ENCODE results near the gene HIPK3. TPM values are rescaled to one million over a fixed set of nuclear protein-coding genes. Genes with fewer than 3 reads are reported as not detected.
A peak's percentile ranks its signal among the peaks of the same experiment; 100 is the strongest.
"Not testable (repeated sequence)": the region's sequence is repeated elsewhere in the genome, so short reads cannot be mapped to it uniquely, and the experiment has no call there.

Gene HIPK3
- polyA plus RNA-seq, 6 donors from 2014 or later: 32.9 to 44.0 (median 36.7) TPM

DNA sequence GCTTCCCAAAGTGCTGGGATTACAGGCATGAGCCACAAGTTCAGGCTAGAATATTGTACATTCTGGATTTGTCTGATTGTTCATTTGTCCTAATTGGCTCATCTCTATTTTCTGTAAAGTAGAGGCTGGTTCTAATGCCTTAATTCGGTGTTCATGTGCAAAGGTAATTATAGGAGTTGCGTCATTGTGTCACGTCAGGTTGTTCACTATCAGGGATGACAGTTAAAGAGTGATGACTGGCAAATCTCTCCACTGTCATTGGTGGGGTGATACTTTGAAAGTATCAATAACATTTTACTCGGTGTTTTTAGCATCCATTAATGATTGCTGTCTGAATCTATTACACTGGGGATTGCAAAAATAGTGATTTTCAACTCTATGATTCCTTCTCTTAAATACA, 103.5 kb downstream of the HIPK3 start:
- H3K4me1 Mint-ChIP-seq: peaks cover 0 to 2% (median 0%) of the 10 kb centered on the region in 3 donors
- no peak overlapping the region for H3K27ac Mint-ChIP-seq
- ATAC-seq (ENCODE audit: low read depth in 2 of 2): no peak
- no peaks in the 10 kb centered on the region for H3K9me3 Mint-ChIP-seq
- no peak for DNase-seq
- no peaks in the 10 kb centered on the region for H3K36me3 Mint-ChIP-seq
- H3K4me3 Mint-ChIP-seq: no peak overlapping the region
- H3K27me3 Mint-ChIP-seq: peaks cover 0 to 9% (median 9%) of the 10 kb centered on the region in 3 donors

DNA sequence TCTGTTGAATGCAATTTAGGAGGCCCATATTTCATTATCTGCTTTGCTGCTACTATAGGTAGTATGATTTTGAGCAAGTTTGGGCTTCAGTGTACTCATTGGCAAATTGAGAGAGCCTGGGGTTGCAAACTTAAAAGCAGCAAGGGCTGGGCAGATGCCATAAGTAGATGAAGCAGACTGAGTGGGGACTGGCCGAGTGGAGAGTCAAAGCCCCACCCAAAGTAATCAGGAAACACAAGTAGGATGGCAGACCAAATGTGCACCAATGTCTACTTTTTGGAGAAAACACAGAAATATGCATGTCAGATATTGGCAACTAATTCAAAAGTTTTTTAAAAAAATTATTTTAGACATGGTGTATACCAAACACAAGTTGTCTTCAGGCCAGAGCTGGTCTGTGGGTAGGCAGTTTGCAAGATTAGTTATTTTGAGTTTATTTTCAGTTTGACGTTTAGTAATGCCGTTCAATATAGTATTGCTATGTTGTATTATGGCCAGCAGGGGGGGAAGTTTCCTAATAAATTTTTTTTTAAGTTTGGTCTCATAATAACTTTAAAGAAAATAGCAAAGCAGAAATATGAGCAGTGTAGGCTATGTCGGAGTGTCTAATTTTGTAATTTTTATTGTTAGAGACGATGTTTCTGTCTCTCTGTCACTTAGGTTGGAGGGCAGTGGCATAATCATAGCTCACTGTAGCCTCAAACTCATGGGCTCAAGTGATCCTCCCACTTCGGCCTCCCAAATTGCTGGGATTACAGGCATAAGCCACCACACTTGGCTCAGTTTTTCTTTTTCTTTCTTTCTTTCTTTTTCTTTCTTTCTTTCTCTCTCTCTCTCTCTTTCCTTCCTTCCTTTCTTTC, 105.1 kb downstream of the HIPK3 start:
- Mint-ChIP-seq H3K9me3 (no peaks in the 10 kb centered on the region), H3K4me1 (peaks cover 0 to 2% (median 0%) of the 10 kb centered on the region in 3 donors), H3K27ac (no peak overlapping the region), H3K4me3 (no peak overlapping the region), H3K36me3 (no peaks in the 10 kb centered on the region), H3K27me3 (peaks cover 0 to 17% (median 11%) of the 10 kb centered on the region in 3 donors)
- ATAC-seq (ENCODE audit: low read depth in 2 of 2): peak; percentile 35 to 60
- peak; percentile 27 for DNase-seq

DNA sequence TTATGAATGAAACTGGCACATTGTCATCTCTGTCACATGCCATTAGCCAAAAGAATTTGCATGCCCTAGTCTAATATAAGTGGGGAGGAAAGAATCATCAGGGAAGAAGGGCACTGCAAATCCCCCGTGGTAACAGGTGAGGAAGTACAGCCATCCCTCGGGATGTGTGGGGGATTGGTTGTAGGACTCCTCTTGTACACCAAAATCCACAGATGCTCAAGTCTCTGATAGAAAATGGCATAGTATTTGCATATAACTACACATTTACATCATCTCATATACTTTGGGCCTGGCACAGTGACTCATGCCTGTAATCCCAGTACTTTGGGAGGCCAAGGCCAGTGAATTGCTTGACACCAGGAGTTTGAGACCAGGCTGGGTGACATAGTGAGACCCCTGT, 109.7 kb downstream of the HIPK3 start:
- H3K27me3 Mint-ChIP-seq: peaks cover 12 to 25% (median 22%) of the 10 kb centered on the region in 3 donors
- no peaks in the 10 kb centered on the region for H3K9me3 Mint-ChIP-seq
- ATAC-seq (ENCODE audit: low read depth in 2 of 2) (no peak), DNase-seq (no peak)
- no peaks in the 10 kb centered on the region for H3K36me3 Mint-ChIP-seq
- no peak overlapping the region for H3K27ac Mint-ChIP-seq
- H3K4me1 Mint-ChIP-seq: peaks cover 0 to 2% (median 0%) of the 10 kb centered on the region in 3 donors
- H3K4me3 Mint-ChIP-seq: no peak overlapping the region

DNA sequence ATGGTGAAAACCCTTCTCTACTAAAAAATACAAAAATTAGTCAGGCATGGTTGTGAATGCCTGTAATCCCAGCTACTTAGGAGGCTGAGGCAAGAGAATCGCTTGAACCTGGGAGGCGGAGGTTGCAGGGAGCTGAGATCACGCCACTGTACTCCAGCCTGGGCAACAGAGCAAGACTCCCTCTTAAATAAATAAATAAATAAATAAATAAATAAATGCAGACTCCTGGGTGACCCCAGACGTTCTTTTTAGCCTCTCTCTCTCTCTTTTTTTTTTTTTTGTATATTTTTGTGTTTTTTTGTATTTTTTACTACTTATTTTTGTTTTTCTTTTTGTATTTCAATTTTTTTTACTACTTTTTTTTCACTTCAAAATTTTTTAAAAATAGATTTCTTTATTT, 111.3 kb downstream of the HIPK3 start:
- not testable (repeated sequence) for H3K36me3 Mint-ChIP-seq; ATAC-seq (ENCODE audit: low read depth in 2 of 2); H3K9me3 Mint-ChIP-seq; H3K4me3 Mint-ChIP-seq; H3K4me1 Mint-ChIP-seq; DNase-seq; H3K27ac Mint-ChIP-seq
- peaks cover 22 to 33% (median 33%) of the 10 kb centered on the region in 3 donors for H3K27me3 Mint-ChIP-seq

- Mint-ChIP-seq H3K27me3 (peaks cover 27 to 37% (median 37%) of the 10 kb centered on the region in 3 donors), H3K27ac (no peak overlapping the region), H3K4me1 (no peaks in the 10 kb centered on the region), H3K36me3 (no peaks in the 10 kb centered on the region), H3K4me3 (no peak overlapping the region), H3K9me3 (no peaks in the 10 kb centered on the region)
- DNase-seq (no peak), ATAC-seq (ENCODE audit: low read depth in 2 of 2) (no peak)
These were observed 111.8 kb downstream of the HIPK3 start for GRCh38 chr11:33368931-33369330.

DNA sequence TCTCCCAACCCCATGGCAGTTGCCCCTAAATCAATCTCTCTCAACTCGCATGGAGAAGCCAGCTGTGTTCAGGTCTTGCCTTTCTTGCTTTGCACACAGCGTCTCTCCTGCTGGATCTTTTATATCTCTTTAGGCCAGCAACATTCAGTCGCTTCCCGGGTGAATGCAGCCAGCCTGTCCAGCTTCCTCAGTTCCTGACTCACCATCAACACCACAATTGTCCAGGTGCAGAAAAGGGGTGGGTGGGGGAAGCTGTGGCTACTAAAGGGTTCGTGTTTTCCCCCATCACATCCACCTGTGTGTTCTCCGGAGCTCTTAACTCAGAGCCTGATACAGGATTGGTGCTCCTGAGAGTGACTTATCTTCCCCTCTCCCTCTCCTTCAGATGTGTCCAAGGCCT, 116.5 kb downstream of the HIPK3 start:
- peaks cover 45 to 64% (median 55%) of the 10 kb centered on the region in 3 donors for H3K27me3 Mint-ChIP-seq

DNA sequence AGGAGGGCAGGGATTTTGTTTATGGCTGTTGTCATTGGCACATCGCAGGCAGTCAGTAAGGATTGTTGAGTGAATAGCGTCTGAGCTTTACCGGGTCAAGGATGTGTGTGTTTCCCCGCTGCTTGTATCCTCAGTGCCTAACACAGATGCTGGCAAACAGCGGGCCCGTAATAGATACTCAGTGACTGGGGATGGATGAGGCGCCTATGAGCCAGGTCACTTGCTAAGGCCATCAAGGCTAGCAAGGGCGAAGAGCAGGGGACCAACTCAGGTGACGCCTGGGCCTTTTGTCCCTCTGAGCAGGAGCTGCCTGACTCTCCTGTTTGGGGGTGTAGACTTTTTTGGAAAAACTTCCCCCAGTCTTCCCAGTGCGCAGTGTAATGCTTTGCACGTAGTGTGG, 118.1 kb downstream of the HIPK3 start:
- ATAC-seq (ENCODE audit: low read depth in 2 of 2) (no peak), DNase-seq (no peak)
- Mint-ChIP-seq H3K4me3 (peak overlapping the region; percentile 23 to 82 (median 70)), H3K9me3 (no peaks in the 10 kb centered on the region), H3K27me3 (peaks cover 45 to 68% (median 47%) of the 10 kb centered on the region in 3 donors), H3K27ac (no peak overlapping the region), H3K4me1 (peaks cover 0 to 16% (median 0%) of the 10 kb centered on the region in 3 donors), H3K36me3 (no peaks in the 10 kb centered on the region)

More for the DNA sequence above, 116.5 kb downstream of the HIPK3 start:
- no peak overlapping the region for H3K27ac Mint-ChIP-seq
- no peaks in the 10 kb centered on the region for H3K9me3 Mint-ChIP-seq
- ATAC-seq (ENCODE audit: low read depth in 2 of 2) (no peak), DNase-seq (no peak)
- no peak overlapping the region for H3K4me3 Mint-ChIP-seq
- peaks cover 0 to 11% (median 0%) of the 10 kb centered on the region in 3 donors for H3K4me1 Mint-ChIP-seq
- H3K36me3 Mint-ChIP-seq: no peaks in the 10 kb centered on the region

- Mint-ChIP-seq H3K27ac (peak within 1 kb of the TSS in 1 of 6 donors; percentile 18), H3K4me1 (peaks cover 0 to 16% (median 0%) of the 10 kb centered on the region in 3 donors), H3K9me3 (no peaks in the 10 kb centered on the region), H3K27me3 (peaks cover 44 to 67% (median 47%) of the 10 kb centered on the region in 3 donors), H3K36me3 (no peaks in the 10 kb centered on the region), H3K4me3 (peak within 1 kb of the TSS; percentile 23 to 82 (median 70))
- ATAC-seq (ENCODE audit: low read depth in 2 of 2): no peak
- no peak for DNase-seq
These were observed 118.6 kb downstream of the HIPK3 start, which contains the start of gene KIAA1549L for GRCh38 chr11:33375688-33376311. KIAA1549L (plus strand) TSS chr11:33376108.

DNA sequence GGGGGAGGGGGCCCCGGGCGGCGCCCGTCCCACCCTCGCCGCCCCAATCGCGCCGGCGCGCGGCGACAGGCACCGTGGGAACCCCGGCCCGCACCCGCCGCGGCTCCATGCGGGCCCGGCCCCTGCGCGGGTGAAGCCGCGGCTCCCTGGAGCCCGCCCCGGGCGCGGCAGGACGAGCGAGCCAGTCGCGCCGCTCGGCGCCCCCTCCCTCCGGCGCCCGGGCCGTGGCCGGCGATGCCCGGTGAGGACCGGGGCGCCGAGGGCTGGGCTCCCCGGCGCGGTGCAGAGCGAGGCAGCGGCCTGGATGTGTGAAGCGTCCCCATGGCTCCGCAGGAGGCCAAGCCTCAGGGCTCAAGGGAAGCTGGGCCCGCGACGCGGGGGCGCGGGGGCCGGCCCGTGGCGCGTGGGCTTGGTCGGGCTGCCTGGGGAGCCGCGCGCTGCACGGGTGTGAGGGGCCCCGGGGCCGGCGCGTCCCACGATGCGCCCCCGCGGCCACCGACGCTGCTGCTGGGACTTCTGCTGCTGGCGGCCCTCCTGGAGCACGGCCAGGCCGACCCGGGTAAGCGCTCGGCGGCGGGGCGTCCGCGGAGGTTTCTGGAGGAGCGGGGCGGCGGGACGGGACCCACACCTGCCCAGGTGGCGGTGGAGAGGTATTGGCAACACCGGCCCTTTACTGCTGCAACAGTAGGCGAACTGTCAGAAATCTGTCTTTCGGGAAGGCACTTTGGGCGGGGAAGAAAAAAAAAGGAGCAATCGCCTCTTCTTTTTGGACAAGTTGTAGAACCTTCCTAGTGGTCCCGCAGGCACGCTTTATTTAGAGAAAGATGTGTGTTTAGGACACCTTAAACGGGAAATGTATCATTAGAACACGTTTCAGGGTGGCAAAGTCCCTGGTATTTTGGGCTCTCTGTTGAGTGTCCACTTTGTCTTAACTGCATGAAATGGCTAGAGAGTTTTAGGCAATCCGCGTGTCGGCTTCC, 119.4 kb downstream of the HIPK3 start:
- peaks cover 42 to 60% (median 44%) of the 10 kb centered on the region in 3 donors for H3K27me3 Mint-ChIP-seq
- no peaks in the 10 kb centered on the region for H3K36me3 Mint-ChIP-seq
- no peak overlapping the region for H3K27ac Mint-ChIP-seq
- peaks cover 0 to 16% (median 0%) of the 10 kb centered on the region in 3 donors for H3K4me1 Mint-ChIP-seq
- peak overlapping the region in 7 of 8 donors; percentile 18 to 57 (median 48) for H3K4me3 Mint-ChIP-seq
- ATAC-seq (ENCODE audit: low read depth in 2 of 2): peak in 1 of 2 donors; percentile 15
- H3K9me3 Mint-ChIP-seq: no peaks in the 10 kb centered on the region
- no peak for DNase-seq

DNA sequence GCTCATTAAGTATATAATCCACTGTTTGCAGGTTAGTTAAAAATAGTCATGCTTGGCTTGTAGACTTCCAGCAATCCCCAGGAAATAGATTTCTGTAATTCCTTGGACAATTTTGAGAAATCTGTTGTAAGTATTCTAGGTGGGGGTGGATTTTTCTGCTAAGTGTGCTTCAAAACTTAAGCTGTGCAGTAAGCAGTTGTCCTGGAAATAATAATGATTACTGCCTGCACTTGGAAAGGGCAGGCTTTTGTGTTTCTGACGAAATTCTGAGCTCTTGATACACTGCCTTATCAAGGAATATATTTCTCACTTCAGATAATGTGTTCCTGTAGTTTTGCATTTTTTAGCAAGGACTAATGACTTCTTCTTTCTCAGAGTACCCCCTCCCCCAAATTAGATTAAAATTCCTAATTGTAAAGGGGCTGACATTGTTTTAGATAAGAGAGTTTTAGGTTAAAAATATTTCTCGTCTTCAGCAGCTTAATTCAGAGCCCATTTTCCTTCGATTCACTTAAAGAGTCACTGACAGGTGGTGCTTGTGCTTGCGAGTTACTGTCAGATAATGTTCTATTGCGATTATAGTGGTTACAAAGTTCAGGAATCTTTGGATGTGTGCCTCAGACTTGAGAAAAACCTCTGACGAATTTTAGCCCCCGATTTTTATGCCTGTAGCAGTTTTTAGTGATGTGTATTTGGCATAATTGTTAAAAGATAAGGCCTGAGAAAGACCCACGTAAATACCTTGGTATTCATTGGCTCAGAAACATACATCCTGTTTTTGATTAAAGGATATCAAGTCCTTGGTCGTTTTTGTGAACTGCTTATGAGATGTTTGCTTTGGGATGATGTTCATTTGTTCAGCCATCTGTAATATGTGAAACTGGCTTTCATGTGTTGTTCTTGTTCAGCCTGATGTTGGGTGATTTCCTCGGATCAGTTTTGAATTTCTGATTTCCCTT, 120.5 kb downstream of the HIPK3 start:
- H3K27me3 Mint-ChIP-seq: peaks cover 39 to 52% (median 42%) of the 10 kb centered on the region in 3 donors
- DNase-seq (no peak), ATAC-seq (ENCODE audit: low read depth in 2 of 2) (no peak)
- peak overlapping the region in 4 of 8 donors; percentile 6 to 56 (median 26) for H3K4me3 Mint-ChIP-seq
- no peaks in the 10 kb centered on the region for H3K36me3 Mint-ChIP-seq
- H3K27ac Mint-ChIP-seq: no peak overlapping the region
- H3K4me1 Mint-ChIP-seq: peaks cover 0 to 16% (median 0%) of the 10 kb centered on the region in 3 donors
- no peaks in the 10 kb centered on the region for H3K9me3 Mint-ChIP-seq

- ATAC-seq (ENCODE audit: low read depth in 2 of 2): peak; percentile 92 to 98
- H3K4me3 Mint-ChIP-seq: no peak overlapping the region
- peak; percentile 25 for DNase-seq
These were observed 122.8 kb downstream of the HIPK3 start for GRCh38 chr11:33379947-33380346.

More at GRCh38 chr11:33379947-33380346, 122.8 kb downstream of the HIPK3 start:
- Mint-ChIP-seq H3K27ac (peak overlapping the region in 1 of 6 donors; percentile 17), H3K27me3 (peaks cover 17 to 31% (median 20%) of the 10 kb centered on the region in 3 donors), H3K36me3 (no peaks in the 10 kb centered on the region), H3K9me3 (no peaks in the 10 kb centered on the region), H3K4me1 (peaks cover 0 to 12% (median 0%) of the 10 kb centered on the region in 3 donors)

Data from naive B cell (primary cell).